Prostate gland (tissue), 2 donors: ENCODE measurements around the gene CCDC188. TPM values are rescaled to one million over a fixed set of nuclear protein-coding genes. Genes with fewer than 3 reads are reported as not detected.

ENCODE experiments used
- DNase-seq: peaks from one replicate; pipeline ENCODE4 v3.0.0-alpha.2; 2019; ENCODE audit warnings: low spot score
- H3K27ac ChIP-seq, 2 donors: fragments of 200-600 bp; sonication (generic); 2 replicates each; pipeline ENCODE4 v1.5.1; 2017 to 2019
- H3K27me3 ChIP-seq: fragments of 200-600 bp; sonication (generic); replicated peaks from 2 replicates; pipeline ENCODE4 v1.5.1; 2019; ENCODE audit not compliant: insufficient read depth
- H3K36me3 ChIP-seq, 2 donors: fragments of 200-600 bp; sonication (generic); 1 replicate in 1 of 2; 2 replicates in 1 of 2; pipeline versions ENCODE4 v1.5.1 to v1.8.1; 2017 to 2019
- H3K4me1 ChIP-seq: fragments of 200-600 bp; sonication (generic); replicated peaks from 2 replicates; pipeline ENCODE4 v1.5.1; 2019
- H3K4me3 ChIP-seq, 2 donors: fragments of 200-600 bp; sonication (generic); 2 replicates each; pipeline ENCODE4 v1.5.1; 2017 to 2019
- H3K9me3 ChIP-seq: fragments of 200-600 bp; sonication (generic); 2 replicates; pipeline ENCODE4 v1.5.1; 2017
- POLR2A ChIP-seq: fragments of 450-650 bp; IDR thresholded peaks from one replicate; pipeline ENCODE4 v1.6.1; 2016; ENCODE audit warnings: antibody characterized with exemption, mild to moderate bottlenecking
- POLR2AphosphoS5 ChIP-seq: sonication (generic); formaldehyde crosslinking; IDR thresholded peaks from one replicate; pipeline ENCODE4 v1.6.1; 2017; ENCODE audit warnings: antibody characterized with exemption
- WGBS: methylation state at CpG from one replicate; pipeline ENCODE4 v1.1.5; 2018; 5-methylcytosine and 5-hydroxymethylcytosine counted together
- intact Hi-C: fragments of 100-400 bp; cut with DNase I; formaldehyde crosslinking; loops from one replicate; pipeline ENCODE4 v1.14.2; 2022
- total RNA-seq, 2 donors: library from RNA; depleted of rRNA; stranded (reverse); fragments of >200 nt; gene quantifications; one replicate each; pipeline ENCODE4 v1.1.0, GENCODE V29; 2016
- TF ChIP-seq, protein P1 (sequence below), 4 experiments: fragments of 200-600 bp in 2 of 4; fragments of 450-650 bp in 2 of 4; sonication (generic) in 2 of 4; IDR thresholded peaks; 1 replicate in 3 of 4; 2 replicates in 1 of 4; pipeline ENCODE4 v1.5.1; 2016 to 2019; ENCODE audit warnings: antibody characterized with exemption in 4 of 4, mild to moderate bottlenecking in 2 of 4, moderate library complexity in 2 of 4

CCDC188 gene
- total RNA-seq, 2 donors from 2014 or later: 1.2 TPM; not detected in 1

DNA sequence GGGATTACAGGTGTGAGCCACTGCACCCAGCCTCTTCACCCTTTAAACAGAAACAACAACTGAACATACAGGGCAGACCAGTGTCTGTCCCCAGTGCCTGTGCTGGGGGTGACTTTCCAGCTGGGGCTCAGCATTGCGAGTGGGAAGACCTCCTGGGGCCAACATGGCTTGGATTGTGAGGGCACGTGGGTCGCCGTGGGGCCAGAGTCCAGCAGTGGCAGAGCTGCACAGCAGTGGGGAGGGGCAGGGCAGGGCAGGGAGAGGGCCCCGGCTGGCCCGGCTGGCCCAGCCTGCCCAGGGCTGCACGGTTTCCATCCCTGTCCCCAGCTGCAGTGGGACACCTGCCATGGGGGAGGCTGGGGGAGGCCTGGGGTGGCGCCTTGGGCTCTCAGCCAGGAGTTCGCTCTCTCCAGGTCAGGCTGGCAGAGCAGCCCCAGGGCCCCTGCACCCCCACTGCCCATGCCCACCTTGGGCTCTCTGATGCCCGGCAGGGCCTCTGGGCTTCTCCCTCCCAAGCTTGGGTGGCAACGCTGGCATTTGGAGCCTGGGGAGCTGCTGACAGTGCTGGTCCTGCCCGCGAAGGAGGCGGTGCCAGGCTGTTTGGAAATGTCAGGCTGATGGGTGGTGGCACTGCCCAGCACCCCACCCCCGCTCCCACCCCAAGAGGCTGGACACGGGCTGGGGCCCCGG lies 30.5 kb upstream of the CCDC188 start:
- Histone ChIP-seq H3K36me3 (no peaks in the 10 kb centered on the region), H3K27me3 (no peaks in the 10 kb centered on the region), H3K4me3 (no peak overlapping the region), H3K27ac (no peak overlapping the region), H3K4me1 (no peaks in the 10 kb centered on the region), H3K9me3 (no peaks in the 10 kb centered on the region)
- no peak for DNase-seq
- 60% methylated on average over 13 of the region's 17 CpGs for WGBS
- TF ChIP-seq POLR2A (no peak), POLR2AphosphoS5 (no peak)
- TF ChIP-seq, protein P1, sequence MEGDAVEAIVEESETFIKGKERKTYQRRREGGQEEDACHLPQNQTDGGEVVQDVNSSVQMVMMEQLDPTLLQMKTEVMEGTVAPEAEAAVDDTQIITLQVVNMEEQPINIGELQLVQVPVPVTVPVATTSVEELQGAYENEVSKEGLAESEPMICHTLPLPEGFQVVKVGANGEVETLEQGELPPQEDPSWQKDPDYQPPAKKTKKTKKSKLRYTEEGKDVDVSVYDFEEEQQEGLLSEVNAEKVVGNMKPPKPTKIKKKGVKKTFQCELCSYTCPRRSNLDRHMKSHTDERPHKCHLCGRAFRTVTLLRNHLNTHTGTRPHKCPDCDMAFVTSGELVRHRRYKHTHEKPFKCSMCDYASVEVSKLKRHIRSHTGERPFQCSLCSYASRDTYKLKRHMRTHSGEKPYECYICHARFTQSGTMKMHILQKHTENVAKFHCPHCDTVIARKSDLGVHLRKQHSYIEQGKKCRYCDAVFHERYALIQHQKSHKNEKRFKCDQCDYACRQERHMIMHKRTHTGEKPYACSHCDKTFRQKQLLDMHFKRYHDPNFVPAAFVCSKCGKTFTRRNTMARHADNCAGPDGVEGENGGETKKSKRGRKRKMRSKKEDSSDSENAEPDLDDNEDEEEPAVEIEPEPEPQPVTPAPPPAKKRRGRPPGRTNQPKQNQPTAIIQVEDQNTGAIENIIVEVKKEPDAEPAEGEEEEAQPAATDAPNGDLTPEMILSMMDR (IDR thresholded peaks at IDR 0.05): no peak
- intact Hi-C loops: no loop called here

DNA sequence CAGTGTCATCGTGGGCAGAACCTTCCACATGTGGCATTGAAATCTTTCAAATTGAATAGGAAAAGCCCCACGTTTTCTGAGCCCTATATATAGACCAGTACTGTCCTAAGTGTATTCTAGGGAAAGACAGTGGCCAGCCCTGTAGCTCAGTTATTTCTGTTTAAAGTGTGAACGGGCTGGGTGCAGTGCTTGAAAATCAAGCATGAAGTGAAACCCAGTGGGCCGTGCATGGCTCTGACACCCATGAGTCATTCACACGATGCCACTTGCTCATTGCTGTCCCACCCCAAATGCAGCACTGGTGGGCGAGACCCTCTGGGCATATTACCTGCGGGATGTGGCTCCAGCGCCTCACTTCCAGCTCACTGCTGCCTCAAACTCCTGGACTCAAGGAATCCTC lies 29.8 kb upstream of the CCDC188 start:
- no peak for DNase-seq
- Histone ChIP-seq H3K27me3 (no peaks in the 10 kb centered on the region), H3K4me3 (no peak overlapping the region), H3K4me1 (no peaks in the 10 kb centered on the region), H3K9me3 (no peaks in the 10 kb centered on the region), H3K27ac (no peak overlapping the region), H3K36me3 (no peaks in the 10 kb centered on the region)
- intact Hi-C loops: no loop called here
- TF ChIP-seq POLR2A: no peak
- TF ChIP-seq, protein P1 (IDR thresholded peaks at IDR 0.05): no peak
- TF ChIP-seq POLR2AphosphoS5: no peak
- 88% methylated on average over 8 of the region's 8 CpGs for WGBS

DNA sequence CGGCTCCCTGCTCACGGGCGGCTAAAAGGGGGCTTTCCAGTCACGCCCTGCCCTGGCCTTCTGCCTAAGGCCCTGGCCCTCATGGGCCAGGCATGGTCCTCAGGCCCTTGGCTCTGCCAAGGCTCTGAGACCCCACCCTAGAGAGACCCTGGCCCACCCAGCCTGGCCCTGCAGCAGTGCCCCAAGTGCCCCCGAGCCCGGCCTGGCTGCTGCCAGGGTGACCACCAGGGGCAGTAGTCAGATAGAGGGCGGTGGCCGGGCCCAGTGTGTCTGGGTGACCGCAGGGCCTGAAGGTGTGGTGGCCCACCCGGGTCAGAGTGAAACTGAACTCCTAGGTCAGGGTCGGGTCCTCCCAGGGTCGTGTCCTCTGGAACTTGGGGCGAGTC lies 29.4 kb upstream of the CCDC188 start:
- WGBS: 93% methylated on average over 7 of the region's 13 CpGs
- no peak for DNase-seq
- Histone ChIP-seq H3K4me1 (no peaks in the 10 kb centered on the region), H3K4me3 (no peak overlapping the region), H3K27ac (no peak overlapping the region), H3K27me3 (no peaks in the 10 kb centered on the region), H3K9me3 (no peaks in the 10 kb centered on the region), H3K36me3 (no peaks in the 10 kb centered on the region)
- intact Hi-C loops: no loop called here
- no peak for TF ChIP-seq POLR2AphosphoS5
- TF ChIP-seq, protein P1 (IDR thresholded peaks at IDR 0.05): no peak
- TF ChIP-seq POLR2A: no peak

DNA sequence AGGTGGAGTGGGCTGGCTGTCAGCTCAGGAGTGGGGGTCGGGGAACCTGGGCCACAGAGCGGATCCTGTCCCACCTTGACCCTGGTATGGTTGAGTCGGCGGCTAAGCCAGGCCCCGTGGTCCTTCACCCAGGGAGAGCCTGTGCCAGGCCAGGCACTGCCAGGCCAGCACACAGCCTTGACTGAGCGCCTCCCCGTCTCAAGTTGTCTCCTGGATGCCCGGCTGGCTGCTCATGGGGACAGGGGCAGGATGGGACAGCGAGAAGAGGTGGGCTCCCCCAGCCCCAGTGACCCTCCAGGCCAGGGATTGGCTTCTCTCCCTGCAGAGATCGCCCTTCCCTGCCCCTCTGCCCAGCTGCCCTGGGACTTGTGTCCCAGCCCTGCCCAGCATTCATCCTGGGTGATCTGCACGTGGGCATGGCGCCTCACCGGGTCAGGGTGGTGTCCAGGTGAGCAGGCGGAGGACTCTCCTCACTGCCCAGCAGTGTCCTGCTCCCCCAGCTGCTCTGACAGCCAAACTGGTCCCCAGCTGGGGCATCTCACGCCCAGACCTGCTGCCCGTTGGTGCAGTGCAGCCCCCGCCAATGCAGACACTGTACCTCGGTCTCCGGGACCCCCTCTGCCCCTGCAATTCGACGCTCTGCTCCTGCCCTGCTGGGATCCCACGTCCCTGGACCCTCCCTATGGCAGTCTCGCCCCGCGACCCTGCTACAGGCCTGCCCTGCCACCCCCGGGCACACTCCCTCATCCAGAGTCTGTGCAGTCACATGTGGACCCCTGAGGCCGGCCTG lies 28.8 kb upstream of the CCDC188 start:
- H3K27ac ChIP-seq: no peak overlapping the region
- 90% methylated on average over 23 of the region's 27 CpGs for WGBS
- H3K4me3 ChIP-seq: no peak overlapping the region
- no peaks in the 10 kb centered on the region for H3K27me3 ChIP-seq
- intact Hi-C loops: no loop called here
- H3K9me3 ChIP-seq: no peaks in the 10 kb centered on the region
- no peaks in the 10 kb centered on the region for H3K4me1 ChIP-seq
- TF ChIP-seq POLR2A (no peak), POLR2AphosphoS5 (no peak)
- TF ChIP-seq, protein P1 (IDR thresholded peaks at IDR 0.05): no peak
- H3K36me3 ChIP-seq: no peaks in the 10 kb centered on the region
- no peak for DNase-seq

DNA sequence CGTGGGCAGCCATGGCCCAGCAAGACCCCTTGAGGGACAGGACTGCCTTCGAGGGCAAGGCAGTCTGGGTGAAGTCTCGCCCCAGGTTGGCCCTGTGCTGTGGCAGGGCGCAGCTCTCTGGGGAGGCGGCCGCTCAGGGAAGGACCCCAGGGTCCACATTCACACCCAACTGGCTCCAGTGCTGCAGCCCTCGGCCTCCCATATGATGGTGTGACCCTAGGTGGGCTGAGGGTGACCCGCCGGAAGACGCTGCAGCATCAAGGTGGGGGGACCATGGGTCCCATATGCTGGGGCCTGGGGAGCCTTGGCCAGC lies 28.0 kb upstream of the CCDC188 start:
- 95% methylated on average over 10 of the region's 10 CpGs for WGBS
- H3K27ac ChIP-seq: no peak overlapping the region
- no peak for DNase-seq
- TF ChIP-seq, protein P1 (IDR thresholded peaks at IDR 0.05): no peak
- TF ChIP-seq POLR2AphosphoS5: no peak
- TF ChIP-seq POLR2A: no peak
- intact Hi-C loops: no loop called here
- no peaks in the 10 kb centered on the region for H3K36me3 ChIP-seq
- no peaks in the 10 kb centered on the region for H3K27me3 ChIP-seq
- H3K9me3 ChIP-seq: no peaks in the 10 kb centered on the region
- H3K4me3 ChIP-seq: no peak overlapping the region
- no peaks in the 10 kb centered on the region for H3K4me1 ChIP-seq
